ENCODE measurements around the gene KANSL1. TPM values are rescaled to one million over a fixed set of nuclear protein-coding genes. Genes with fewer than 3 reads are reported as not detected.

KANSL1 gene
- total RNA-seq, 2 donors from 2014 or later: 86.5 to 102 TPM

DNA sequence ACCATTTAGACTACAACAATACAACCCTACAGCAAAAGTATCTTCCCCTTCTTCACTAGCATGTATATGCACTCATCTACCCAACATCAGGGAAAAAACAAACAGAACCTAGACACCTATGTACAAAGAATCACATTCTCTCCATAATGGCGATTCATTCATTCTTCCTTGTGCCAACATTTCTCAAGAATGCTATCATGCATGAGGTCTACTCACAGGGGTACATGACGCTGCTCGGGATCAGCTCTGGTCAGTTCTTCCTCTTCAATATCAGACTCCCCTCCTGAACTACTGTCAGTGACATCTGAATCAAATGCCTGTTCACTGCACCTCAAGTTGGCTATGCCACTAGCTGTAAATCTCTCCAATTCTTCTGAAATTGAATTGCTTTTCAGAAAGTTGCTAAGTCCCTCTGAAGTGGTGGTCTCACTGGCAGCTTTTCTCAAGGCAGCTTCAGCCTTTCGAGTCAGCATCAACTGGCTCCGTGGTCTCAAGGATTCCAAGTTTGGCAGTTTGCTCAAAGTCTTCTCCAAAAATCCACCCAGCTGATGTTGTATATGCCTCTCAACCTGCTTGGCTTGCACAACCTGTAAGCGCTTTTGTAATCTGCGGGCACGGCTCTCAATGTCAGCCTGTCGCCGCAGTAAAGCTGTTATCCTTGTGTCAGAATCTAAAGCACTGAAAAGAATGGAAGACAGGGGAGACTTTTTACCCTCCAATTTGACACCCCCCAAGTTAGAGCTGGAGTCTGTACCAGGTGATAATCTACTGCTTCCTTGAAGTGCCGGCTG is 22.4 kb downstream of the KANSL1 start:
- peaks cover 40 to 81% of the 10 kb centered on the region in 2 donors for H3K4me1 ChIP-seq (ENCODE audit: control insufficient read depth in 1 of 2, low read depth in 2 of 2)

GRCh38 chr17:46169913-46170638 is 23.2 kb downstream of the KANSL1 start:
- Histone ChIP-seq H3K36me3 (peaks cover 16% of the 10 kb centered on the region), H3K9me3 (no peaks in the 10 kb centered on the region), H3K4me3 (no peak overlapping the region), H3K4me1 (ENCODE audit: control insufficient read depth in 1 of 2, low read depth in 2 of 2) (peaks cover 45 to 86% of the 10 kb centered on the region in 2 donors), H3K27ac (no peak overlapping the region), H3K27me3 (replicated peaks; ENCODE audit: insufficient read depth) (no peaks in the 10 kb centered on the region)
- ATAC-seq (ENCODE audit: insufficient number of reproducible peaks, low FRiP score, low read depth) (no peak), DNase-seq (ENCODE audit: low spot score) (no peak)
- TF ChIP-seq, protein P1, sequence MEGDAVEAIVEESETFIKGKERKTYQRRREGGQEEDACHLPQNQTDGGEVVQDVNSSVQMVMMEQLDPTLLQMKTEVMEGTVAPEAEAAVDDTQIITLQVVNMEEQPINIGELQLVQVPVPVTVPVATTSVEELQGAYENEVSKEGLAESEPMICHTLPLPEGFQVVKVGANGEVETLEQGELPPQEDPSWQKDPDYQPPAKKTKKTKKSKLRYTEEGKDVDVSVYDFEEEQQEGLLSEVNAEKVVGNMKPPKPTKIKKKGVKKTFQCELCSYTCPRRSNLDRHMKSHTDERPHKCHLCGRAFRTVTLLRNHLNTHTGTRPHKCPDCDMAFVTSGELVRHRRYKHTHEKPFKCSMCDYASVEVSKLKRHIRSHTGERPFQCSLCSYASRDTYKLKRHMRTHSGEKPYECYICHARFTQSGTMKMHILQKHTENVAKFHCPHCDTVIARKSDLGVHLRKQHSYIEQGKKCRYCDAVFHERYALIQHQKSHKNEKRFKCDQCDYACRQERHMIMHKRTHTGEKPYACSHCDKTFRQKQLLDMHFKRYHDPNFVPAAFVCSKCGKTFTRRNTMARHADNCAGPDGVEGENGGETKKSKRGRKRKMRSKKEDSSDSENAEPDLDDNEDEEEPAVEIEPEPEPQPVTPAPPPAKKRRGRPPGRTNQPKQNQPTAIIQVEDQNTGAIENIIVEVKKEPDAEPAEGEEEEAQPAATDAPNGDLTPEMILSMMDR (IDR thresholded peaks at IDR 0.05): no peak

More for the DNA sequence above, 22.4 kb downstream of the KANSL1 start:
- TF ChIP-seq, protein P1 (IDR thresholded peaks at IDR 0.05): no peak
- Histone ChIP-seq H3K4me3 (no peak overlapping the region), H3K9me3 (no peaks in the 10 kb centered on the region), H3K27me3 (replicated peaks; ENCODE audit: insufficient read depth) (no peaks in the 10 kb centered on the region), H3K27ac (no peak overlapping the region), H3K36me3 (peaks cover 16% of the 10 kb centered on the region)
- no peak for ATAC-seq (ENCODE audit: insufficient number of reproducible peaks, low FRiP score, low read depth)
- no peak for DNase-seq (ENCODE audit: low spot score)

DNA sequence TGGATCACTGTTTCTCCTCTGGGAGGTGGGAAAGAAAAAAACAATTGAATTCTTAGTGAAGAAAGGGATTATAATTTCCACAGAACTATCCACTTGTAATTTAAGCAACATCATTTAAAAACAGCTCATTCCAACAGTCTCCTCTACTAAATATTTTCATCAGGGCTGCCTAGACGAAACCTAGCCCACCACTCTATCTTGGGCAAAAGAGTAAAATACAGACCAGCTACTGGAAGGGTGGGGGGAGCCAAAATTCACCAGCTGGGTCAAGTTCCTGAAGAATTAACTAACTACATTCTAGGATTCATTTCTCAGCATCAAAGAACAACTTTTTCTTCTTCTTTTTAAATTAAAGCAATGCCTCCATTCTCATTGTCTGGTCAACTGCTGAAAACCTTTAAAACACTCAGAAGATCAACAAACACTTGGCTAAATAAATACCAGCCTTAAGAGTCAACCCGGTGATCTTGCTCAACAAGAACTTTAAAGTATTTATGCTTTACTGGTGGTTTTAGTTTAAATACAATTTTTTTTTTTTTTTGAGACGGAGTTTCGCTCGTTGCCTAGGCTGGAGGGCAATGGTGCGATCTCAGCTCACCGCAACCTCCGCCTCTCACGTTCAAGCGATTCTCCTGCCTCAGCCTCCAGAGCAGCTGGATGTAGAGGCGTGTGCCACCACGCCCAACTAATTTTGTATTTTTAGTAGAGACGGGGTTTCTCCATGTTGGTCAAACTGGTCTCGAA is 25.2 kb downstream of the KANSL1 start:
- TF ChIP-seq, protein P1 (IDR thresholded peaks at IDR 0.05): no peak
- DNase-seq (ENCODE audit: low spot score) (no peak), ATAC-seq (ENCODE audit: insufficient number of reproducible peaks, low FRiP score, low read depth) (no peak)
- Histone ChIP-seq H3K4me1 (ENCODE audit: control insufficient read depth in 1 of 2, low read depth in 2 of 2) (peaks cover 46 to 87% of the 10 kb centered on the region in 2 donors), H3K4me3 (no peak overlapping the region), H3K9me3 (no peaks in the 10 kb centered on the region), H3K27me3 (replicated peaks; ENCODE audit: insufficient read depth) (no peaks in the 10 kb centered on the region), H3K27ac (no peak overlapping the region), H3K36me3 (peaks cover 16% of the 10 kb centered on the region)

DNA sequence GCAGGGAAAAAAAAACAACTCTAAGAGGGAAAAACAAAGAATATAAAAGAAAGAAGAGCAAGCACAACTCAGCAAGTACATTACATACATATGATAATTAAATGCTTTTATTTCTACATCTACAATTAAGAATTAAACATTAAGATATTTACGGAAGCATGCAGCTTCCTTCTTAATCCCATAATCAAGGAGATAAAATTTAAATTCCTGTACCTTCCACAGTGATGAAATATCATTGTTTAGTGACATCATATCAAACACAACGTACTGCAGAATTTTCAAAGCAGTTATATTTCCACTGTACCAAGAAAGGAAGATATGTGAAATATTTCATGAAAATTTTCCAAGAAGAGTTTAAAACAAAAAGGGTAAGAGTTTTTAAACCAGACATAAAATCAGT is 26.0 kb downstream of the KANSL1 start:
- TF ChIP-seq, protein P1 (IDR thresholded peaks at IDR 0.05): no peak
- no peak for ATAC-seq (ENCODE audit: insufficient number of reproducible peaks, low FRiP score, low read depth)
- Histone ChIP-seq H3K36me3 (peaks cover 16% of the 10 kb centered on the region), H3K4me1 (ENCODE audit: control insufficient read depth in 1 of 2, low read depth in 2 of 2) (peaks cover 54 to 87% of the 10 kb centered on the region in 2 donors), H3K4me3 (no peak overlapping the region), H3K27ac (no peak overlapping the region), H3K27me3 (replicated peaks; ENCODE audit: insufficient read depth) (no peaks in the 10 kb centered on the region), H3K9me3 (no peaks in the 10 kb centered on the region)
- DNase-seq (ENCODE audit: low spot score): no peak

Data from thoracic aorta (tissue), 2 donors.